Osteoblast (primary cell): ENCODE data around the gene TMEM120A. TPM values are rescaled to one million over a fixed set of nuclear protein-coding genes. Genes with fewer than 3 reads are reported as not detected.

Experiments
- DNase-seq: peaks from one replicate; pipeline ENCODE4 v3.0.0; 2011; ENCODE audit warnings: low spot score, mixed read lengths; ENCODE audit not compliant: insufficient read length; ENCODE audit errors: missing footprints
- H2AFZ ChIP-seq: 2 replicates; pipeline ENCODE4 v1.6.0; 2011; ENCODE audit warnings: mild to moderate bottlenecking, low read length
- H3K27ac ChIP-seq: 2 replicates; pipeline ENCODE4 v1.5.1; 2011; ENCODE audit warnings: mild to moderate bottlenecking, low read depth, low read length, moderate library complexity
- H3K27me3 ChIP-seq: 2 replicates; pipeline ENCODE4 v1.6.0; 2012; ENCODE audit warnings: mild to moderate bottlenecking, control low read depth, inconsistent platforms, low read length, moderate library complexity; ENCODE audit not compliant: insufficient read depth
- H3K36me3 ChIP-seq: 2 replicates; pipeline ENCODE4 v1.5.1; 2011; ENCODE audit warnings: mild to moderate bottlenecking, low read length, control low read depth, moderate library complexity; ENCODE audit not compliant: insufficient read depth
- H3K4me1 ChIP-seq: 2 replicates; pipeline ENCODE4 v1.5.1; 2011; ENCODE audit warnings: mild to moderate bottlenecking, low read length, control low read depth, moderate library complexity; ENCODE audit not compliant: insufficient read depth
- H3K4me2 ChIP-seq: 2 replicates; pipeline ENCODE4 v1.6.0; 2011; ENCODE audit warnings: mild to moderate bottlenecking, low read length; ENCODE audit not compliant: insufficient read depth
- H3K4me3 ChIP-seq: fragments of 200-600 bp; sonication (generic); 3 replicates; pipeline ENCODE4 v1.5.1; 2012; ENCODE audit warnings: mild to moderate bottlenecking, low read length, inconsistent platforms; ENCODE audit not compliant: insufficient read depth
- H3K79me2 ChIP-seq: 2 replicates; pipeline ENCODE4 v1.6.0; 2012; ENCODE audit warnings: mild to moderate bottlenecking, low read length, control low read depth, inconsistent platforms; ENCODE audit not compliant: insufficient read depth
- H3K9me3 ChIP-seq: 2 replicates; pipeline ENCODE4 v1.5.1; 2011; ENCODE audit warnings: low read depth, low read length, control low read depth
- H4K20me1 ChIP-seq: 2 replicates; pipeline ENCODE4 v1.6.0; 2012; ENCODE audit warnings: mild to moderate bottlenecking, low read length, control low read depth; ENCODE audit not compliant: insufficient read depth
- total RNA-seq: library from RNA; depleted of rRNA; stranded (reverse); fragments of >200 nt; gene quantifications from 2 replicates; pipeline ENCODE4 v1.2.3, GENCODE V29; 2012
- TF ChIP-seq, protein P1 (sequence below): IDR thresholded peaks from 2 replicates; pipeline ENCODE4 v1.5.1; 2011; ENCODE audit warnings: mild to moderate bottlenecking, low read depth, low read length, moderate library complexity; ENCODE audit errors: extremely low read depth

The TMEM120A gene
- total RNA-seq, 1 donor: 25.3 TPM

- Histone ChIP-seq H3K27ac (no peak overlapping the region), H3K79me2 (no peaks in the 10 kb centered on the region), H3K36me3 (peaks cover 2% of the 10 kb centered on the region), H3K4me3 (no peak overlapping the region), H4K20me1 (no peaks in the 10 kb centered on the region), H3K4me1 (no peaks in the 10 kb centered on the region), H3K9me3 (no peaks in the 10 kb centered on the region), H2AFZ (no peak overlapping the region), H3K4me2 (no peak overlapping the region), H3K27me3 (no peaks in the 10 kb centered on the region)
- TF ChIP-seq, protein P1, sequence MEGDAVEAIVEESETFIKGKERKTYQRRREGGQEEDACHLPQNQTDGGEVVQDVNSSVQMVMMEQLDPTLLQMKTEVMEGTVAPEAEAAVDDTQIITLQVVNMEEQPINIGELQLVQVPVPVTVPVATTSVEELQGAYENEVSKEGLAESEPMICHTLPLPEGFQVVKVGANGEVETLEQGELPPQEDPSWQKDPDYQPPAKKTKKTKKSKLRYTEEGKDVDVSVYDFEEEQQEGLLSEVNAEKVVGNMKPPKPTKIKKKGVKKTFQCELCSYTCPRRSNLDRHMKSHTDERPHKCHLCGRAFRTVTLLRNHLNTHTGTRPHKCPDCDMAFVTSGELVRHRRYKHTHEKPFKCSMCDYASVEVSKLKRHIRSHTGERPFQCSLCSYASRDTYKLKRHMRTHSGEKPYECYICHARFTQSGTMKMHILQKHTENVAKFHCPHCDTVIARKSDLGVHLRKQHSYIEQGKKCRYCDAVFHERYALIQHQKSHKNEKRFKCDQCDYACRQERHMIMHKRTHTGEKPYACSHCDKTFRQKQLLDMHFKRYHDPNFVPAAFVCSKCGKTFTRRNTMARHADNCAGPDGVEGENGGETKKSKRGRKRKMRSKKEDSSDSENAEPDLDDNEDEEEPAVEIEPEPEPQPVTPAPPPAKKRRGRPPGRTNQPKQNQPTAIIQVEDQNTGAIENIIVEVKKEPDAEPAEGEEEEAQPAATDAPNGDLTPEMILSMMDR: no peak
- DNase-seq: peak; percentile 82
Observed at GRCh38 chr7:75971961-75972763, 22.2 kb downstream of the TMEM120A start.

- Histone ChIP-seq H3K4me3 (no peak overlapping the region), H3K27me3 (no peaks in the 10 kb centered on the region), H3K9me3 (no peaks in the 10 kb centered on the region), H3K79me2 (no peaks in the 10 kb centered on the region), H4K20me1 (no peaks in the 10 kb centered on the region), H3K4me2 (no peak overlapping the region), H3K36me3 (peaks cover 2% of the 10 kb centered on the region), H2AFZ (no peak overlapping the region), H3K27ac (no peak overlapping the region), H3K4me1 (peaks cover 5% of the 10 kb centered on the region)
- DNase-seq: no peak
- TF ChIP-seq, protein P1: no peak
Observed at GRCh38 chr7:75971309-75971960, 23.0 kb downstream of the TMEM120A start.

GRCh38 chr7:75969704-75970498, 24.5 kb downstream of the TMEM120A start:
- H3K27ac ChIP-seq: no peak overlapping the region
- no peak overlapping the region for H3K4me3 ChIP-seq
- no peaks in the 10 kb centered on the region for H3K27me3 ChIP-seq
- DNase-seq: no peak
- H3K36me3 ChIP-seq: peaks cover 2% of the 10 kb centered on the region
- no peaks in the 10 kb centered on the region for H3K79me2 ChIP-seq
- no peak overlapping the region for H3K4me2 ChIP-seq
- H2AFZ ChIP-seq: no peak overlapping the region
- no peaks in the 10 kb centered on the region for H3K9me3 ChIP-seq
- TF ChIP-seq, protein P1: no peak
- H3K4me1 ChIP-seq: peaks cover 6% of the 10 kb centered on the region
- no peaks in the 10 kb centered on the region for H4K20me1 ChIP-seq

GRCh38 chr7:75969182-75969581, 25.2 kb downstream of the TMEM120A start:
- Histone ChIP-seq H3K4me3 (no peak overlapping the region), H3K4me1 (peaks cover 6% of the 10 kb centered on the region), H3K27me3 (no peaks in the 10 kb centered on the region), H4K20me1 (no peaks in the 10 kb centered on the region), H3K36me3 (peaks cover 2% of the 10 kb centered on the region), H3K4me2 (no peak overlapping the region), H3K79me2 (no peaks in the 10 kb centered on the region), H3K27ac (no peak overlapping the region), H3K9me3 (no peaks in the 10 kb centered on the region), H2AFZ (no peak overlapping the region)
- TF ChIP-seq, protein P1: no peak
- DNase-seq: no peak
